Heart left ventricle (tissue), 13 donors: ENCODE results near the gene TTC39C.

Source experiments
- CTCF ChIP-seq, 12 donors: fragments of 200-600 bp; sonication (generic) in 4 of 12; IDR thresholded peaks; one replicate each; pipeline versions ENCODE4 v1.5.0 to v1.8.0; 2018 to 2022; ENCODE audit warnings: antibody characterized with exemption in 12 of 12, mild to moderate bottlenecking in 5 of 12
- POLR2A ChIP-seq, 2 donors: fragments of 450-650 bp; IDR thresholded peaks; one replicate each; pipeline ENCODE4 v1.6.1; 2017; ENCODE audit warnings: antibody characterized with exemption in 2 of 2, mild to moderate bottlenecking in 2 of 2, moderate library complexity in 2 of 2
- donor health status: ischemic (EF 13 %, LVEDD 7.1; RV severe dilation, severe dysfunction).
- donor health status: DM: no; HTN: yes; CAD: no.
- donor health status: DM: no; HTN: no; CAD: no.
- donor health status: ischemic (EF 25% LVEDD 6.9; RV normal size, moderate dysfunction).
- donor health status: ischemic (EF 25% LVEDD 5.7; RV mildly dilated, moderate dysfunction).
- donor health status: ischemic (EF 35%, LVEDD 5.7; RV mildly dilated, moderate dysfunction).
- donor health status: nonischemic (EF 11% LVEDD 7.7; RV severe dilation, severe dysfunction).
- donor health status: DM: yes; HTN: yes; CAD: no.
- donor health status: PGD.
- donor health status: ischemic (EF 29% LVEDD 5.4; RV normal size, mild dysfunction).
- donor health status: nonischemic (EF 23%, LVEDD 6.1; RV moderate dilation, normal function).

- TF ChIP-seq POLR2A (IDR thresholded peaks at IDR 0.05) (no peak), CTCF (IDR thresholded peaks at IDR 0.05) (no peak)
Observed at GRCh38 chr18:24128700-24129099, 114.1 kb downstream of the TTC39C start.
